Vagina (tissue), 2 donors: ENCODE results near the gene CES4A.

Experiments
- POLR2A ChIP-seq, 2 donors: fragments of 450-650 bp; IDR thresholded peaks; one replicate each; pipeline ENCODE4 v1.6.1; 2017; ENCODE audit warnings: antibody characterized with exemption in 2 of 2, mild to moderate bottlenecking in 2 of 2, moderate library complexity in 2 of 2
- TF ChIP-seq, protein P1 (sequence below), 3 experiments: fragments of 450-650 bp in 2 of 3; fragments of 200-600 bp in 1 of 3; sonication (generic) in 1 of 3; IDR thresholded peaks; one replicate each; pipeline ENCODE4 v1.5.1; 2017 to 2019; ENCODE audit warnings: antibody characterized with exemption in 3 of 3, mild to moderate bottlenecking in 2 of 3, moderate library complexity in 2 of 3

GRCh38 chr16:67017421-67017750, 29.0 kb downstream of the CES4A start:
- no peak for TF ChIP-seq POLR2A (IDR thresholded peaks at IDR 0.05)
- TF ChIP-seq, protein P1, sequence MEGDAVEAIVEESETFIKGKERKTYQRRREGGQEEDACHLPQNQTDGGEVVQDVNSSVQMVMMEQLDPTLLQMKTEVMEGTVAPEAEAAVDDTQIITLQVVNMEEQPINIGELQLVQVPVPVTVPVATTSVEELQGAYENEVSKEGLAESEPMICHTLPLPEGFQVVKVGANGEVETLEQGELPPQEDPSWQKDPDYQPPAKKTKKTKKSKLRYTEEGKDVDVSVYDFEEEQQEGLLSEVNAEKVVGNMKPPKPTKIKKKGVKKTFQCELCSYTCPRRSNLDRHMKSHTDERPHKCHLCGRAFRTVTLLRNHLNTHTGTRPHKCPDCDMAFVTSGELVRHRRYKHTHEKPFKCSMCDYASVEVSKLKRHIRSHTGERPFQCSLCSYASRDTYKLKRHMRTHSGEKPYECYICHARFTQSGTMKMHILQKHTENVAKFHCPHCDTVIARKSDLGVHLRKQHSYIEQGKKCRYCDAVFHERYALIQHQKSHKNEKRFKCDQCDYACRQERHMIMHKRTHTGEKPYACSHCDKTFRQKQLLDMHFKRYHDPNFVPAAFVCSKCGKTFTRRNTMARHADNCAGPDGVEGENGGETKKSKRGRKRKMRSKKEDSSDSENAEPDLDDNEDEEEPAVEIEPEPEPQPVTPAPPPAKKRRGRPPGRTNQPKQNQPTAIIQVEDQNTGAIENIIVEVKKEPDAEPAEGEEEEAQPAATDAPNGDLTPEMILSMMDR (IDR thresholded peaks at IDR 0.05): no peak
